SH-SY5Y (cell line): ENCODE data around the gene ZNF521.

Experiments used
- GATA2 ChIP-seq: IDR thresholded peaks from 2 replicates; pipeline ENCODE4 v1.6.1; 2011; ENCODE audit warnings: mild to moderate bottlenecking, low read depth, low read length
- GATA3 ChIP-seq: IDR thresholded peaks from 2 replicates; pipeline ENCODE4 v1.6.1; 2011; ENCODE audit warnings: low read depth, mild to moderate bottlenecking, low read length, moderate library complexity

DNA sequence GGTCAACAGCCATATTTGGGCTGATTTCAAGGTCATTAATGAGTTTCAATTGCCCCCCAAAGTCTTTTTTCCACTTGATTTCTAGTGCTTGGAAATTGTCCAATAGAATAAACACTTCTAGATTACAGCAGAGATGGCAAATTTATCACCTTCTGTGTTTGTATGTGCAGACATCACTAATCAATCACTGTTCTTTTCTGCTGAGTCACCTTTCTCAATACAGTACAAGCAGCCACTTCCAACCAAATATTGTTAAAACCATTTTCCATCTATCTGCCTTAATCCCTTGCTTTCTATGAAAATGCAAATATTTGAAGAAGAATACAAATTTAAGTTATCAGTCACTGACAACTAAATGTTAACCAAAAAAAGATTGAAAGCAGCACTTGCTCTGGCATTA is 40.2 kb upstream of the ZNF521 start:
- TF ChIP-seq GATA3: no peak
- no peak for TF ChIP-seq GATA2
